ENCODE results near the gene ARRB1.

- TF ChIP-seq, protein P1, sequence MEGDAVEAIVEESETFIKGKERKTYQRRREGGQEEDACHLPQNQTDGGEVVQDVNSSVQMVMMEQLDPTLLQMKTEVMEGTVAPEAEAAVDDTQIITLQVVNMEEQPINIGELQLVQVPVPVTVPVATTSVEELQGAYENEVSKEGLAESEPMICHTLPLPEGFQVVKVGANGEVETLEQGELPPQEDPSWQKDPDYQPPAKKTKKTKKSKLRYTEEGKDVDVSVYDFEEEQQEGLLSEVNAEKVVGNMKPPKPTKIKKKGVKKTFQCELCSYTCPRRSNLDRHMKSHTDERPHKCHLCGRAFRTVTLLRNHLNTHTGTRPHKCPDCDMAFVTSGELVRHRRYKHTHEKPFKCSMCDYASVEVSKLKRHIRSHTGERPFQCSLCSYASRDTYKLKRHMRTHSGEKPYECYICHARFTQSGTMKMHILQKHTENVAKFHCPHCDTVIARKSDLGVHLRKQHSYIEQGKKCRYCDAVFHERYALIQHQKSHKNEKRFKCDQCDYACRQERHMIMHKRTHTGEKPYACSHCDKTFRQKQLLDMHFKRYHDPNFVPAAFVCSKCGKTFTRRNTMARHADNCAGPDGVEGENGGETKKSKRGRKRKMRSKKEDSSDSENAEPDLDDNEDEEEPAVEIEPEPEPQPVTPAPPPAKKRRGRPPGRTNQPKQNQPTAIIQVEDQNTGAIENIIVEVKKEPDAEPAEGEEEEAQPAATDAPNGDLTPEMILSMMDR (IDR thresholded peaks at IDR 0.05) = no peak
- TF ChIP-seq POLR2A (IDR thresholded peaks at IDR 0.05) = no peak
Measured at GRCh38 chr11:75277991-75278790, 73.3 kb downstream of the ARRB1 start.

All from thyroid gland (tissue), 4 donors.